ENCODE data around the gene PCDHB7. TPM values are rescaled to one million over a fixed set of nuclear protein-coding genes. Genes with fewer than 3 reads are reported as not detected.
"Not testable (repeated sequence)": the region's sequence is repeated elsewhere in the genome, so short reads cannot be mapped to it uniquely, and the experiment has no call there.

PCDHB7 gene
- total and polyA plus RNA-seq, 2 of the 4 experiments (the other 2 are of a cell fraction), result 0.18 to 0.38 TPM

DNA sequence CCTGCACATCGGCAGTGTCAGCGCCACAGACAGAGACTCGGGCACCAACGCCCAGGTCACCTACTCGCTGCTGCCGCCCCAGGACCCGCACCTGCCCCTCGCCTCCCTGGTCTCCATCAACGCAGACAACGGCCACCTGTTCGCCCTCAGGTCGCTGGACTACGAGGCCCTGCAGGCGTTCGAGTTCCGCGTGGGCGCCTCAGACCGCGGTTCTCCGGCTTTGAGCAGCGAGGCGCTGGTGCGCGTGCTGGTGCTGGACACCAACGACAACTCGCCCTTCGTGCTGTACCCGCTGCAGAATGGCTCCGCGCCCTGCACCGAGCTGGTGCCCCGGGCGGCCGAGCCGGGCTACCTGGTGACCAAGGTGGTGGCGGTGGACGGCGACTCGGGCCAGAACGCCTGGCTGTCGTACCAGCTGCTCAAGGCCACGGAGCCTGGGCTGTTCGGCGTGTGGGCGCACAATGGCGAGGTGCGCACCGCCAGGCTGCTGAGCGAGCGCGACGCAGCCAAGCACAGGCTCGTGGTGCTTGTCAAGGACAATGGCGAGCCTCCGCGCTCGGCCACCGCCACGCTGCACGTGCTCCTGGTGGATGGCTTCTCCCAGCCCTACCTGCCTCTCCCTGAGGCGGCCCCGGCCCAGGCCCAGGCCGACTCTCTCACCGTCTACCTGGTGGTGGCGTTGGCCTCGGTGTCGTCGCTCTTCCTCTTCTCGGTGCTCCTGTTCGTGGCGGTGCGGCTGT, 48.9 kb upstream of the PCDHB7 start:
- H2AFZ ChIP-seq (replicated peaks; ENCODE audit: low read length, poor library complexity); CTCF ChIA-PET; H4K8ac ChIP-seq (ENCODE audit: low read depth in 2 of 2, low read length in 2 of 2); H3K4me3 ChIP-seq (ENCODE audit: insufficient read depth, low read depth, low read length); in situ Hi-C loops (cut with MboI; ENCODE audit: low sequenced_read_pairs); H4K20me1 ChIP-seq (ENCODE audit: insufficient read depth, low read length); dilution Hi-C loops (cut with HindIII; ENCODE audit: low sequenced_read_pairs, unreplicated experiment); H3K79me1 ChIP-seq (ENCODE audit: low read depth in 1 of 2, low read length in 2 of 2); intact Hi-C loops (cut with micrococcal nuclease); H3K9ac ChIP-seq (ENCODE audit: low read depth, low read length); H4K5ac ChIP-seq (ENCODE audit: low read depth, low read length); H3K23ac ChIP-seq (ENCODE audit: low read depth, low read length); H3K36me3 ChIP-seq (ENCODE audit: control insufficient read depth, insufficient read depth, low read length); H3K4me1 ChIP-seq (ENCODE audit: control insufficient read depth, insufficient read depth, low read length); H3K18ac ChIP-seq (ENCODE audit: low read depth, low read length); H2AK5ac ChIP-seq (ENCODE audit: low read depth, low read length); H2AK9ac ChIP-seq (replicated peaks; ENCODE audit: low read depth, low read length, poor library complexity); H3K56ac ChIP-seq (ENCODE audit: extremely low read depth, insufficient read depth, low read length); H2BK5ac ChIP-seq (ENCODE audit: low read depth, low read length, poor library complexity, severe bottlenecking); POLR2A ChIA-PET (ENCODE audit: unreplicated experiment); BruUV-seq (replicated peaks); H3K9me1 ChIP-seq (ENCODE audit: insufficient read depth, low read length); H3K14ac ChIP-seq (replicated peaks; ENCODE audit: low read depth, low read length); ATAC-seq (ENCODE audit: low read depth); H2BK15ac ChIP-seq (ENCODE audit: low read depth, low read length); H4K91ac ChIP-seq (ENCODE audit: insufficient read depth, low read depth, low read length); H2BK20ac ChIP-seq (ENCODE audit: low read depth, low read length); H3K4me2 ChIP-seq (ENCODE audit: low read depth, low read length); H3K27me3 ChIP-seq (ENCODE audit: control insufficient read depth, insufficient read depth, low read length); H3K27ac ChIP-seq (ENCODE audit: insufficient read depth, low read length); H3K4ac ChIP-seq (ENCODE audit: low read depth, low read length); H2BK120ac ChIP-seq (ENCODE audit: low read depth, low read length); DNase-seq: not testable (repeated sequence)
- peaks cover 10% of the 10 kb centered on the region for H3K9me3 ChIP-seq (ENCODE audit: control insufficient read depth, insufficient read depth, low read length)
- WGBS, 2 experiments (ENCODE audit: extremely low coverage in 2 of 2, insufficient read length in 1 of 2), result 56% methylated on average over 5 of the region's 73 CpGs; no CpG with 5 or more reads in 1 of the 2 experiments

Measured in IMR-90 (cell line).